Activated CD4-positive, alpha-beta memory T cell treated with anti-CD3 and anti-CD28 coated beads for 36 hours (primary cell): ENCODE measurements around the gene COL8A2. TPM values are rescaled to one million over a fixed set of nuclear protein-coding genes. Genes with fewer than 3 reads are reported as not detected.

Experiments used
- CTCF ChIA-PET: fragments of 350-600 bp; sonication (Branson Sonifier 250); formaldehyde crosslinking; loops from one replicate; lab custom pipeline; 2021; ENCODE audit warnings: antibody characterized with exemption, inconsistent platforms; lab: Charles Lee
- POLR2A ChIA-PET: fragments of 350-600 bp; sonication (Branson Sonifier 250); formaldehyde crosslinking; loops from one replicate; lab custom pipeline; 2021; ENCODE audit warnings: antibody characterized with exemption; lab: Charles Lee
- DNase-seq: peaks from one replicate; pipeline ENCODE4 v3.0.0-alpha.2; 2020
- H3K27ac Mint-ChIP-seq: one replicate; pipeline ENCODE4 v1.8.0; 2021; ENCODE audit warnings: mixed read lengths
- H3K27me3 Mint-ChIP-seq: one replicate; pipeline ENCODE4 v1.8.0; 2021; ENCODE audit warnings: mixed read lengths
- H3K36me3 Mint-ChIP-seq: one replicate; pipeline ENCODE4 v1.8.0; 2021; ENCODE audit warnings: mixed read lengths
- H3K4me1 Mint-ChIP-seq: one replicate; pipeline ENCODE4 v1.8.0; 2021; ENCODE audit warnings: low read depth, mixed read lengths
- H3K4me3 Mint-ChIP-seq: one replicate; pipeline ENCODE4 v1.8.0; 2021; ENCODE audit warnings: mild to moderate bottlenecking, mixed read lengths
- H3K9me3 Mint-ChIP-seq: one replicate; pipeline ENCODE4 v1.8.0; 2021; ENCODE audit warnings: mixed read lengths
- intact Hi-C: fragments of 100-400 bp; cut with micrococcal nuclease; formaldehyde crosslinking; loops from one replicate; pipeline ENCODE4 v1.15.1; 2023
- total RNA-seq, 2 experiments: library from RNA; stranded (reverse); gene quantifications; one replicate each; pipeline ENCODE4 v1.2.3, GENCODE V29; 2021

COL8A2 gene
- total RNA-seq, 2 experiments from 2014 or later, result not detected

DNA sequence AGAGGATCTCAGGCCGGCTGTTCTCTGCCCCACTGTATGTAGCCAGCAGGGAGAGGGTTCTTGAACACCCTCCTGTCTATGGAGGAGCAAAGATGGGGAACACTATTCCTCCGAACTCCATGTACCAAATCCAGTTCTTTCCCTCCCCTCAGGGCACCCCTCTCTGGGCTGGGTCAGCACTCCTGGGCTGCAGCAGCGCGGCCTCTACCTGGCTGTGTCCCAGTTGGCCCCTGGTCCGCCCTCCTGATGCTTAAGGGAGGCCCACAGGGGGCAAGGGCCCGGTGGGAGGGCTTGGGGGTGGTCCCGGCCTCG lies 36.8 kb downstream of the COL8A2 start:
- Mint-ChIP-seq H3K27me3 (peaks cover 17% of the 10 kb centered on the region), H3K9me3 (no peaks in the 10 kb centered on the region), H3K4me1 (peaks cover 15% of the 10 kb centered on the region), H3K36me3 (peaks cover 11% of the 10 kb centered on the region), H3K4me3 (peak overlapping the region; percentile 89), H3K27ac (no peak overlapping the region)
- intact Hi-C loops, result loop anchor here (1.0 to 2.0 kb wide), 4 partner anchors 146 to 279 kb away; partner anchors contain the start of genes AGO1, AGO3 and AGO4
- POLR2A ChIA-PET, result no interaction called here
- DNase-seq, result no peak
- CTCF ChIA-PET, result no interaction called here

DNA sequence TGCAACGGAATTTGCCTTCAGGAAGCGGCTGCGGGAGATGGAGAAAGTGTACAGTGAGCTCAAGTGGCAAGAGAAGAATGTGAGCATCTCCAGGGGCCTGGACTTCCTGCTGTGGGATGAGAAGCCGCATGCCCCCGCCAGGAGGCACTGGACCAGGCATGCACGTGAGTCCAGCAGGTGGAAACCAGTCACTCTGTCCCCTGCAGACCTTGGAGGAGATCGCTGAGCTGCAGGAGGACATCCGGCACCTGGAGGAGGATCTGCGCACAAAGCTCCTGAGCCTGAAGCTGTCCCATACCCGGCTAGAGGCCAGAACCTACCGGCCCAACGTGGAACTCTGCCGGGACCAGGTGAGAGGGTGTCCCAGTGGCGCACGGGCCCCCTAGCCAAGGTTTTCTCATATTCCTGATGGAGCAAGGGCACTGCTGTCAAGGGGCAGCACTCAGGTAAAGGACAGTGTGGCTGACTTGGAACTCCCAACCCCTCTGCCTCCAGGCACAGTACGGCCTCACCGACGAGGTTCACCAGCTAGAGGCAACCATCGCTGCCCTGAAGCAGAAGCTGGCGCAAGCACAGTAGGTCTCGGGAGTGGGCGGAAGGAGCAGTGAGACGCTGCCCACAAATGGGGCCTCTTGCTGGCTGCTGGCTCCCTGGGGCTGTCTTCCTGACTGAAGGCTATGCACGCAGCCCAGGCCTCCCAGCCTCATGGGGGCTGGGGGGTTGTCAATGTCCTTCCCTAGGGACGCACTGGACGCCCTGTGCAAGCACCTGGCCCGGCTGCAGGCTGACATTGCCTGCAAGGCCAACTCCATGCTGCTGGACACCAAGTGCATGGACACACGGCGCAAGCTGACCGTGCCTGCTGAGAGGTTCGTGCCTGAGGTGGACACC lies 37.5 kb downstream of the COL8A2 start:
- H3K4me1 Mint-ChIP-seq, result peaks cover 15% of the 10 kb centered on the region
- no peak for DNase-seq
- peaks cover 8% of the 10 kb centered on the region for H3K36me3 Mint-ChIP-seq
- POLR2A ChIA-PET, result no interaction called here
- intact Hi-C loops, result loop anchor here (1.0 to 2.0 kb wide), 4 partner anchors 145 to 279 kb away; partner anchors contain the start of genes AGO1, AGO3 and AGO4
- H3K4me3 Mint-ChIP-seq, result no peak overlapping the region
- no peaks in the 10 kb centered on the region for H3K9me3 Mint-ChIP-seq
- peaks cover 20% of the 10 kb centered on the region for H3K27me3 Mint-ChIP-seq
- no peak overlapping the region for H3K27ac Mint-ChIP-seq
- CTCF ChIA-PET, result interaction anchor here (0.6 to 2.0 kb wide), 4 partner anchors 140 to 213 kb away, joined by 3 to 6 read pairs (median 4); partner anchors contain the start of gene AGO1

- Mint-ChIP-seq H3K36me3 (peaks cover 4% of the 10 kb centered on the region), H3K27me3 (peaks cover 23% of the 10 kb centered on the region), H3K4me3 (no peak overlapping the region), H3K27ac (no peak overlapping the region), H3K4me1 (peaks cover 15% of the 10 kb centered on the region), H3K9me3 (no peaks in the 10 kb centered on the region)
- CTCF ChIA-PET, result interaction anchor here (1.1 to 2.0 kb wide), 4 partner anchors 199 to 213 kb away, joined by 3 to 6 read pairs (median 4); partner anchors contain the start of gene AGO1
- intact Hi-C loops, result no loop called here
- POLR2A ChIA-PET, result no interaction called here
- DNase-seq, result no peak
These were observed 38.3 kb downstream of the COL8A2 start for GRCh38 chr1:36086529-36087232.

- ChIA-PET POLR2A (no interaction called here), CTCF (interaction anchor here (1.3 to 2.0 kb wide), 2 partner anchors 200 to 203 kb away, joined by 4 to 5 read pairs; partner anchors contain the start of gene AGO1)
- Mint-ChIP-seq H3K27ac (no peak overlapping the region), H3K9me3 (no peaks in the 10 kb centered on the region), H3K27me3 (peaks cover 23% of the 10 kb centered on the region), H3K36me3 (peaks cover 4% of the 10 kb centered on the region), H3K4me1 (peaks cover 13% of the 10 kb centered on the region), H3K4me3 (no peak overlapping the region)
- no peak for DNase-seq
- intact Hi-C loops, result no loop called here
These were observed 39.1 kb downstream of the COL8A2 start for GRCh38 chr1:36085686-36086526.

DNA sequence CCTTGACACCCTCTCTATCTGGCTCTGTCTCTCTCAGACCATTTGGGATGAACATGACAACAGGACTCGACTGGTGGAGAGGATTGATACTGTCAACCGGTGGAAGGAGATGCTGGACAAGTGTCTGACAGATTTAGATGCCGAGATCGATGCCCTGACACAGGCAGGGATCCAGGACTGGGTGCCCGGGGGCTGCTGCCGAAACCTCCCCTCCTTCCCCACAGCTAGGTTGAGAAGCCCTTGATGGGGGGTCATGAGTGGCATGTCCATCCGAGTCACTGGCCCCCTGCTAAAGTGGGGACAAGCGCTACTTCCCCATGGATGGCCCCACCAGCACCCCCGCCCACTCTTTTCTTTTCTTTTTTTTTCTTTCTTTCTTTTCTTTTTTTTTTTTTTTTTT lies 39.9 kb downstream of the COL8A2 start:
- H3K4me3 Mint-ChIP-seq, result no peak overlapping the region
- no peak for DNase-seq
- H3K27me3 Mint-ChIP-seq, result peaks cover 23% of the 10 kb centered on the region
- H3K27ac Mint-ChIP-seq, result no peak overlapping the region
- ChIA-PET CTCF (interaction anchor here (1.3 kb wide), 1 partner anchor 202 kb away, joined by 4 read pairs; the partner anchor contains the start of gene AGO1), POLR2A (no interaction called here)
- H3K36me3 Mint-ChIP-seq, result peaks cover 4% of the 10 kb centered on the region
- no peaks in the 10 kb centered on the region for H3K9me3 Mint-ChIP-seq
- H3K4me1 Mint-ChIP-seq, result peaks cover 12% of the 10 kb centered on the region
- intact Hi-C loops, result no loop called here

- H3K27me3 Mint-ChIP-seq, result peaks cover 23% of the 10 kb centered on the region
- no peaks in the 10 kb centered on the region for H3K9me3 Mint-ChIP-seq
- no peak overlapping the region for H3K4me3 Mint-ChIP-seq
- H3K4me1 Mint-ChIP-seq, result peaks cover 7% of the 10 kb centered on the region
- intact Hi-C loops, result no loop called here
- ChIA-PET POLR2A (no interaction called here), CTCF (no interaction called here)
- H3K36me3 Mint-ChIP-seq, result peaks cover 2% of the 10 kb centered on the region
- no peak overlapping the region for H3K27ac Mint-ChIP-seq
- no peak for DNase-seq
These were observed 40.4 kb downstream of the COL8A2 start for GRCh38 chr1:36084497-36085115.

DNA sequence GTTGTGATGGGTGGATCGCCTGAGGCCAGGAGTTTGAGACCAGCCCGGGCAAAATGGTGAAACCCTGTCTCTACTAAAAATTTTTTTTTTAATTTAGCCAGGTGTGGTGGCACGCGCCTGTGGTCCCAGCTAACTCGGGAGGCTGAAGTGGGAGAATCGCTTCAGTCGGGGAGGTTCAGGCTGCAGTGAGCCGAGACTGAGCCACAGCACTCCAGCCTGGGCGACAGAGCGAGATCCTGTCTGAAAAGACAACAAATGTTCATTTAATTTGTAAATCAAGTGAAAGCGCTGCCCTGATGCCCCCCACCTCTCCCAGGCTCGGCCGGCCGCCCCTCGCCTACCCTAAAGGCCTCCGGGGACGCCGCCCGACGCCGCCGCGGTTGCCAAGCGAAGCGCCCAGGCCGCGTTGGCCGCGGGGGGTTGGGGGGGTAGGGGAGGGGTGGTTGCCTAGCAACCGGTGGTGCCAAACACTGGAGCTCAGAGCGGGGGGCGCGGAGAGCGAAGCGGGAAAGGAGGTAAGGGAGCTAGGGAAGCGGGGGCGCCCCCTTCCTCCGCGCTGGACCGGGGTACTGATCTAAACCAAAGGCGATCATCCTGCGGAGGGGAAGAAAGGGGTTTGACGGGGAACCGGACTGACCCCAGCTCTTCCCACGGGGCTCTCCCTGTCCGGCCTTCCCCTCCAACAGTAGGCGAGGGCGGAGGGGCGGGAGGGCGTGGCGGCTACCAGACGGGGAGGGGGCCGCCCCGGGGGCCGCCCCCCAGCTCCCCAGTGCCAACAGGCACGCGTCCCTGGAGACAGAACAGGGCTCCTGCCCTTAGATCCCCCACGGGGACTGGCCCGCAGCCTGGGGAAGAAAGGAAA lies 41.2 kb downstream of the COL8A2 start, which contains the start of gene TEKT2:
Gene TEKT2 (plus strand): TSS at position 460 of the 862 bp plus-strand sequence. CDS start 828 bp downstream, outside the sequence.
- peaks cover 23% of the 10 kb centered on the region for H3K27me3 Mint-ChIP-seq
- H3K9me3 Mint-ChIP-seq, result no peaks in the 10 kb centered on the region
- POLR2A ChIA-PET, result no interaction called here
- no peak within 1 kb of the TSS for H3K4me3 Mint-ChIP-seq
- DNase-seq, result no peak
- no peak within 1 kb of the TSS for H3K27ac Mint-ChIP-seq
- no peaks in the 10 kb centered on the region for H3K36me3 Mint-ChIP-seq
- intact Hi-C loops, result no loop called here
- H3K4me1 Mint-ChIP-seq, result peaks cover 4% of the 10 kb centered on the region
- CTCF ChIA-PET, result no interaction called here

- ChIA-PET CTCF (no interaction called here), POLR2A (no interaction called here)
These were observed 41.8 kb downstream of the COL8A2 start for GRCh38 chr1:36083219-36083618.

DNA sequence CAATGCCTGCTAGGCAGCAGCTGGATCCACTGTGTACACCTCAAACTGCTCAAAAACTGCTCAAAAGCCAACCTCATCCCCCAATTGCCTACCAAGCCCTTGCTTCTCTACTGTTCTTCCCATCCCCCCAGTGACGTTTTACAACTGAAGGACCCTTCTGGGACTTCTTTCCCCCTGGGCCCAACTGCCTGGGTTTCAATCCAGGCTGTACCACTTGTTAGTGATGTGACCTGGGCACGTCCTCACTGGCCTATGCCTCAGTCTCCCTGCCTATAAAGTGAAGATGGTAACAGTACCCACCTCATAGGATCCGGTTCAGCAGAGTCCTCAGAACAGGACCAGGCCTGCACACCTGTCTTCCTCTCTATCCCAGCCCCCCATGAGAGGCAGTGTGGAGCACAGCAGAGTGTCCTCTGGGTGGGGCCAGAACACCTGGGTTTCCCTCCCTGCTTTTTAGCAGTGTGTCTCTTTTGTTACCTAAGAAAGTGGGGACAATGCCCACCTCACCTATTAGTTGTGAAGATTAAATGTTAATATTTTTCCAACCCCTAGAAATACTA lies 43.0 kb downstream of the COL8A2 start:
- Mint-ChIP-seq H3K27me3 (peaks cover 23% of the 10 kb centered on the region), H3K36me3 (no peaks in the 10 kb centered on the region), H3K4me3 (no peak overlapping the region), H3K27ac (no peak overlapping the region), H3K4me1 (peaks cover 3% of the 10 kb centered on the region), H3K9me3 (no peaks in the 10 kb centered on the region)
- intact Hi-C loops, result no loop called here
- ChIA-PET CTCF (no interaction called here), POLR2A (no interaction called here)
- DNase-seq, result no peak

More at GRCh38 chr1:36083219-36083618, 41.8 kb downstream of the COL8A2 start:
- Mint-ChIP-seq H3K27me3 (peaks cover 23% of the 10 kb centered on the region), H3K4me3 (no peak overlapping the region), H3K36me3 (no peaks in the 10 kb centered on the region), H3K4me1 (peaks cover 4% of the 10 kb centered on the region), H3K27ac (no peak overlapping the region), H3K9me3 (no peaks in the 10 kb centered on the region)
- intact Hi-C loops, result no loop called here
- DNase-seq, result no peak

DNA sequence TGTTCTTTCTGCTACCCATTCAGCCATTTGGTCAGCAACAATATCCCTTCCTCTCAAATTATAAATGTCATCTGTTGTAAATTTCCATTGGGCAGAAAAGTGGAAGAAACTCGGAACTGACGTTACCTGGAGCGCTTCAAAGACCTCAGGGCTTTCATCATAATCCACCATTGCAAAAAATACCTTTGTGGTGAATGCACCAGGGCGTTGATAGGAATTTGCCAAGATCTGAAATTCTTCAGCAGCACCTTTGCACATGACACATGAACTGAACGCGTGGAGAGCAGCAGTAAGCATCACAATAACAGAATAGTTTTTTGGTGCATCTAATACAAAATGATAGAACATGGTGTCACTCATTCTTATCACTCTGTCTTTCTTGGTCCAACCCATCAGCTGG lies 44.2 kb downstream of the COL8A2 start:
- no peaks in the 10 kb centered on the region for H3K36me3 Mint-ChIP-seq

More for the DNA sequence above, 44.2 kb downstream of the COL8A2 start:
- Mint-ChIP-seq H3K9me3 (no peaks in the 10 kb centered on the region), H3K27me3 (peaks cover 20% of the 10 kb centered on the region), H3K4me1 (peaks cover 3% of the 10 kb centered on the region), H3K27ac (no peak overlapping the region), H3K4me3 (no peak overlapping the region)
- DNase-seq, result no peak
- intact Hi-C loops, result no loop called here
- CTCF ChIA-PET, result no interaction called here
- POLR2A ChIA-PET, result no interaction called here
